Ovary (tissue), 3 donors: ENCODE data around the gene GARNL3.

Experiments
- CTCF ChIP-seq, 3 donors: fragments of 450-650 bp in 2 of 3; fragments of 200-600 bp in 1 of 3; IDR thresholded peaks; one replicate each; pipeline versions ENCODE4 v1.5.1 to v1.8.0; 2016 to 2022; ENCODE audit warnings: antibody characterized with exemption in 3 of 3, mild to moderate bottlenecking in 1 of 3
- POLR2A ChIP-seq: fragments of 450-650 bp; IDR thresholded peaks from one replicate; pipeline ENCODE4 v1.6.1; 2017; ENCODE audit warnings: antibody characterized with exemption, mild to moderate bottlenecking, moderate library complexity
- donor health status: DM: no; HTN: no; CAD: no.

- TF ChIP-seq CTCF (IDR thresholded peaks at IDR 0.05) (no peak), POLR2A (no peak)
These were observed 119.6 kb downstream of the GARNL3 start for GRCh38 chr9:127384016-127384730.
